ENCODE data around the gene THAP10.

Gene THAP10

GRCh38 chr15:70833861-70834765 lies 58.1 kb downstream of the THAP10 start:
- no peak for TF ChIP-seq CTCF (IDR thresholded peaks at IDR 0.05; ENCODE audit: low read depth, low read length)
- H3K4me3 ChIP-seq (ENCODE audit: low read depth, low read length): no peak overlapping the region

GRCh38 chr15:70833422-70833821 lies 58.8 kb downstream of the THAP10 start:
- no peak overlapping the region for H3K4me3 ChIP-seq (ENCODE audit: low read depth, low read length)
- no peak for TF ChIP-seq CTCF (IDR thresholded peaks at IDR 0.05; ENCODE audit: low read depth, low read length)

- H3K4me3 ChIP-seq (ENCODE audit: low read depth, low read length): no peak overlapping the region
- no peak for TF ChIP-seq CTCF (IDR thresholded peaks at IDR 0.05; ENCODE audit: low read depth, low read length)
These were observed 60.1 kb downstream of the THAP10 start for GRCh38 chr15:70832176-70832575.
